SH-SY5Y (cell line): ENCODE results near the gene NAGLU.

Experiments used
- GATA2 ChIP-seq: IDR thresholded peaks from 2 replicates; pipeline ENCODE4 v1.6.1; 2011; ENCODE audit warnings: mild to moderate bottlenecking, low read depth, low read length
- GATA3 ChIP-seq: IDR thresholded peaks from 2 replicates; pipeline ENCODE4 v1.6.1; 2011; ENCODE audit warnings: low read depth, mild to moderate bottlenecking, low read length, moderate library complexity

DNA sequence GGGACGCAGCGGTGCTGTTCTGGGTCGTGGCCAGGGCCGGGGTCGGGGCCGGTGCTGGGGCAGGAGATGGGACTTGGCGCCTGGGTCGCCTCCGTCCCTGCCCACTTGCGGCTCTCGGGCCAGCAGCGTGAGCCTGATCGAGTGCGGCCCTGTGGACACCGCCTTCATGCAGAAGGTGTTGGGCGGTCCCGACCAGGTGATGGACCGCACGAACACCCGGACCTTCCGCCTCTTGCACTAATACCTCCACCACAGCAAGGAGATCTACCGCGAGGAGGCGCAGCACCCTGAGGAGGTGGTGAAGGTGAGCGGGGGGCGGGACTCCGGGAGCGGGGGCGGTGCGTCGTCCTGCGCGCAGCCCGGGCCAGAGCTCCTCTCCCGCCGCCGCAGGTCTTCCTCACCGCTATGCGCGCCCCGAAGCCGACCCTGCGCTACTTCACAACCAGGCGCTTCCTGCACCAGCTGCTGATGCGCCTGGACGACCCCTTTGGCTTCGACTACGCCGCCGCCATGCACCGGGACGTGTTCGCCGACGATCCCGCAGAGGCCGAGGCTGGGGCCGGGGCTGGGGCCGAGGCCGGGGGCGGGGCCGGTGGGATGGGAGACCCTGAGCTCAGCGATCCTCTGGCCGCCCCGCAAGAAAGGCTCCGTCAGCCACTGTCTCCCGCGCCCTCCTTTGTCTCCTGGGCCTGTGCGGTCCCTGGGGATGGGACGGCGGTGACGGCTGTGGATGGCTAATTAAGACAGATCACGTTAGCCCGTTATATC is 12.2 kb downstream of the NAGLU start:
- TF ChIP-seq GATA2 (no peak), GATA3 (no peak)
